ENCODE data around the gene PCDHA8.
"Not testable (repeated sequence)": the region's sequence is repeated elsewhere in the genome, so short reads cannot be mapped to it uniquely, and the experiment has no call there.

Gene PCDHA8

GRCh38 chr5:140829511-140830501 lies 11.2 kb upstream of the PCDHA8 start:
- not testable (repeated sequence) for DNase-seq (ENCODE audit: low read depth, low spot score)

GRCh38 chr5:140833993-140834392 lies 7.0 kb upstream of the PCDHA8 start, which contains the start of gene PCDHA7:
Gene PCDHA7, plus strand, starts transcription at chr5:140834269. Its CDS starts 115 bp downstream, at chr5:140834384.
- DNase-seq (ENCODE audit: low read depth, low spot score): no peak

- DNase-seq (ENCODE audit: low read depth, low spot score): not testable (repeated sequence)
Measured at GRCh38 chr5:140834439-140835008, 6.5 kb upstream of the PCDHA8 start.

- DNase-seq (ENCODE audit: low read depth, low spot score): no peak
Measured at GRCh38 chr5:140835622-140836510, 5.1 kb upstream of the PCDHA8 start.

- no peak for DNase-seq (ENCODE audit: low read depth, low spot score)
Measured at GRCh38 chr5:140842798-140843733, 2.1 kb downstream of the PCDHA8 start.

GRCh38 chr5:140848139-140849102 lies 7.4 kb downstream of the PCDHA8 start, which contains the start of gene PCDHA9:
Gene PCDHA9, plus strand, starts transcription at chr5:140848382. Its CDS starts 114 bp downstream, at chr5:140848496.
- not testable (repeated sequence) for DNase-seq (ENCODE audit: low read depth, low spot score)

- not testable (repeated sequence) for DNase-seq (ENCODE audit: low read depth, low spot score)
Measured at GRCh38 chr5:140849831-140850634, 9.0 kb downstream of the PCDHA8 start.

- DNase-seq (ENCODE audit: low read depth, low spot score): no peak
Measured at GRCh38 chr5:140855772-140856674, 15.0 kb downstream of the PCDHA8 start, which contains the start of gene PCDHA10. Gene PCDHA10, plus strand, starts transcription at chr5:140855897. Its CDS starts 152 bp downstream, at chr5:140856049.

- DNase-seq (ENCODE audit: low read depth, low spot score): no peak
Measured at GRCh38 chr5:140857177-140857986, 16.4 kb downstream of the PCDHA8 start.

GRCh38 chr5:140857987-140858240 lies 16.9 kb downstream of the PCDHA8 start:
- no peak for DNase-seq (ENCODE audit: low read depth, low spot score)

GRCh38 chr5:140862441-140863295 lies 21.7 kb downstream of the PCDHA8 start:
- no peak for DNase-seq (ENCODE audit: low read depth, low spot score)

GRCh38 chr5:140868721-140869554 lies 28.0 kb downstream of the PCDHA8 start, which contains the start of gene PCDHA11:
Gene PCDHA11, plus strand, starts transcription at chr5:140868957. Its CDS starts 147 bp downstream, at chr5:140869104.
- no peak for DNase-seq (ENCODE audit: low read depth, low spot score)

GRCh38 chr5:140869555-140869886 lies 28.5 kb downstream of the PCDHA8 start:
- DNase-seq (ENCODE audit: low read depth, low spot score): no peak
